Natural killer cell (primary cell): ENCODE data around the gene TXNL4B. TPM values are rescaled to one million over a fixed set of nuclear protein-coding genes. Genes with fewer than 3 reads are reported as not detected.

ENCODE experiments used
- ATAC-seq, 3 donors: fragments of 150-1000 bp in 2 of 3; fragments of 200-7000 bp in 1 of 3; cut with Tn5 transposase; 1 replicate in 1 of 3; 2 replicates in 2 of 3; pipeline ENCODE4 v1.10.0; 2021; ENCODE audit warnings: mild to moderate bottlenecking in 2 of 3, moderate library complexity in 2 of 3
- DNase-seq, 2 donors: peaks; one replicate each; pipeline versions ENCODE4 v3.0.0 to v3.0.0-alpha.2; 2013 to 2021; ENCODE audit warnings: mixed read lengths in 1 of 2
- H3K27ac ChIP-seq: one replicate; pipeline ENCODE4 v1.5.1; 2013; ENCODE audit warnings: mild to moderate bottlenecking, low read length
- H3K27me3 ChIP-seq: one replicate; pipeline ENCODE4 v1.6.1; 2013; ENCODE audit warnings: low read length; ENCODE audit not compliant: control insufficient read depth, insufficient read depth
- H3K36me3 ChIP-seq: one replicate; pipeline ENCODE4 v1.6.1; 2013; ENCODE audit warnings: low read length; ENCODE audit not compliant: control insufficient read depth, insufficient read depth
- H3K4me1 ChIP-seq: one replicate; pipeline ENCODE4 v1.6.1; 2013; ENCODE audit warnings: low read length; ENCODE audit not compliant: control insufficient read depth, insufficient read depth
- H3K4me3 ChIP-seq: one replicate; pipeline ENCODE4 v1.5.1; 2013; ENCODE audit warnings: low read length
- H3K9me3 ChIP-seq: one replicate; pipeline ENCODE4 v1.6.1; 2013; ENCODE audit warnings: low read length; ENCODE audit not compliant: control insufficient read depth, insufficient read depth
- H3K27ac Mint-ChIP-seq, 2 donors: one replicate each; pipeline ENCODE4 v1.8.0; 2022; ENCODE audit warnings: mild to moderate bottlenecking in 2 of 2, mixed read lengths in 2 of 2, moderate library complexity in 1 of 2
- H3K27me3 Mint-ChIP-seq, 2 donors: one replicate each; pipeline ENCODE4 v1.8.0; 2022; ENCODE audit warnings: low read depth in 2 of 2, mixed read lengths in 2 of 2
- H3K36me3 Mint-ChIP-seq: one replicate; pipeline ENCODE4 v1.8.0; 2022; ENCODE audit warnings: mixed read lengths
- H3K4me1 Mint-ChIP-seq, 2 donors: one replicate each; pipeline ENCODE4 v1.8.0; 2022; ENCODE audit warnings: mixed read lengths in 2 of 2
- H3K4me3 Mint-ChIP-seq: one replicate; pipeline ENCODE4 v1.8.0; 2022; ENCODE audit warnings: mild to moderate bottlenecking, moderate library complexity, mixed read lengths
- H3K9me3 Mint-ChIP-seq, 2 donors: one replicate each; pipeline ENCODE4 v1.8.0; 2022; ENCODE audit warnings: mixed read lengths in 2 of 2
- CTCF ChIP-seq: fragments of 200-600 bp; IDR thresholded peaks from one replicate; pipeline ENCODE4 v1.8.0; 2022; ENCODE audit warnings: antibody characterized with exemption
- WGBS: methylation state at CpG from one replicate; pipeline ENCODE4 v1.1.7; 2013; ENCODE audit warnings: missing lambda C conversion rate; ENCODE audit not compliant: insufficient coverage; 5-methylcytosine and 5-hydroxymethylcytosine counted together
- intact Hi-C: fragments of 100-400 bp; cut with micrococcal nuclease; formaldehyde crosslinking; loops from one replicate; pipeline ENCODE4 v1.14.2; 2022
- total RNA-seq, 4 donors: library from RNA; stranded (reverse); fragments of 120-200 nt in 1 of 4; gene quantifications; one replicate each; pipeline versions ENCODE4 v1.2.3 to v1.2.4, GENCODE V29; 2013 to 2022

Gene TXNL4B
- total RNA-seq, 3 donors from 2014 or later (not counting 1 experiment from before 2014, with no cell fraction given) = 12.1 to 13.8 (median 13.6) TPM

GRCh38 chr16:72111657-72112451 is 18.4 kb upstream of the TXNL4B start:
- no peaks in the 10 kb centered on the region for H3K27me3 ChIP-seq
- WGBS = 95% methylated on average over 19 of the region's 19 CpGs
- H3K27ac ChIP-seq = no peak overlapping the region
- H3K36me3 ChIP-seq = peaks cover 59% of the 10 kb centered on the region
- DNase-seq (no peak), ATAC-seq (no peak)
- H3K9me3 ChIP-seq = no peaks in the 10 kb centered on the region
- Mint-ChIP-seq H3K36me3 (peaks cover 13% of the 10 kb centered on the region), H3K27me3 (no peaks in the 10 kb centered on the region), H3K4me1 (no peaks in the 10 kb centered on the region), H3K9me3 (no peaks in the 10 kb centered on the region), H3K27ac (no peak overlapping the region), H3K4me3 (no peak overlapping the region)
- H3K4me1 ChIP-seq = no peaks in the 10 kb centered on the region
- no peak overlapping the region for H3K4me3 ChIP-seq
- intact Hi-C loops = no loop called here
- TF ChIP-seq CTCF = no peak

GRCh38 chr16:72110662-72111615 is 17.5 kb upstream of the TXNL4B start:
- no peak for TF ChIP-seq CTCF
- ATAC-seq = no peak
- WGBS = 98% methylated on average over 23 of the region's 23 CpGs

GRCh38 chr16:72109966-72110530 is 16.6 kb upstream of the TXNL4B start:
- no peaks in the 10 kb centered on the region for H3K9me3 ChIP-seq
- ATAC-seq = no peak
- H3K4me3 ChIP-seq = no peak overlapping the region
- Mint-ChIP-seq H3K4me1 (no peaks in the 10 kb centered on the region), H3K9me3 (no peaks in the 10 kb centered on the region), H3K27me3 (no peaks in the 10 kb centered on the region), H3K4me3 (no peak overlapping the region), H3K27ac (no peak overlapping the region), H3K36me3 (peaks cover 27% of the 10 kb centered on the region)
- H3K36me3 ChIP-seq = peaks cover 77% of the 10 kb centered on the region
- intact Hi-C loops = no loop called here
- no peaks in the 10 kb centered on the region for H3K27me3 ChIP-seq
- H3K27ac ChIP-seq = no peak overlapping the region
- H3K4me1 ChIP-seq = no peaks in the 10 kb centered on the region
- WGBS = 98% methylated on average over 12 of the region's 12 CpGs
- no peak for DNase-seq
- no peak for TF ChIP-seq CTCF

More at GRCh38 chr16:72110662-72111615, 17.5 kb upstream of the TXNL4B start:
- Histone ChIP-seq H3K27me3 (no peaks in the 10 kb centered on the region), H3K9me3 (no peaks in the 10 kb centered on the region), H3K4me3 (no peak overlapping the region), H3K36me3 (peaks cover 68% of the 10 kb centered on the region), H3K4me1 (no peaks in the 10 kb centered on the region), H3K27ac (no peak overlapping the region)
- DNase-seq = no peak
- no peak overlapping the region for H3K27ac Mint-ChIP-seq
- no peak overlapping the region for H3K4me3 Mint-ChIP-seq
- H3K27me3 Mint-ChIP-seq = no peaks in the 10 kb centered on the region
- intact Hi-C loops = no loop called here
- H3K9me3 Mint-ChIP-seq = no peaks in the 10 kb centered on the region
- peaks cover 20% of the 10 kb centered on the region for H3K36me3 Mint-ChIP-seq
- H3K4me1 Mint-ChIP-seq = no peaks in the 10 kb centered on the region
